HG02588 (cell line): Measurements from ENCODE around the gene ACSM6.
"Not testable (repeated sequence)": the region's sequence is repeated elsewhere in the genome, so short reads cannot be mapped to it uniquely, and the experiment has no call there.

Experiments used
- ATAC-seq: cut with Tn5 transposase; IDR thresholded peaks from one replicate; pipeline ENCODE4 v1.9.1; 2021; ENCODE audit warnings: mild to moderate bottlenecking, moderate library complexity; ENCODE audit not compliant: unreplicated experiment

Gene ACSM6

GRCh38 chr10:95214793-95215192 lies 20.8 kb downstream of the ACSM6 start:
- peak; percentile 71 for ATAC-seq

GRCh38 chr10:95217476-95217875 lies 23.4 kb downstream of the ACSM6 start:
- ATAC-seq, result no peak

- ATAC-seq, result no peak
Measured at GRCh38 chr10:95220539-95220938, 26.5 kb downstream of the ACSM6 start.

GRCh38 chr10:95221124-95221523 lies 27.1 kb downstream of the ACSM6 start:
- ATAC-seq, result no peak

GRCh38 chr10:95225136-95225535 lies 31.1 kb downstream of the ACSM6 start:
- no peak for ATAC-seq

GRCh38 chr10:95228934-95229723 lies 35.1 kb downstream of the ACSM6 start:
- ATAC-seq, result not testable (repeated sequence)

GRCh38 chr10:95229724-95230627 lies 35.9 kb downstream of the ACSM6 start:
- no peak for ATAC-seq

- ATAC-seq, result peak; percentile 74
Measured at GRCh38 chr10:95230677-95231586, 36.9 kb downstream of the ACSM6 start.

- no peak for ATAC-seq
Measured at GRCh38 chr10:95233377-95234034, 39.5 kb downstream of the ACSM6 start.

- ATAC-seq, result no peak
Measured at GRCh38 chr10:95234951-95235350, 40.9 kb downstream of the ACSM6 start.

- ATAC-seq, result no peak
Measured at GRCh38 chr10:95235676-95236067, 41.6 kb downstream of the ACSM6 start.

- ATAC-seq, result peak; percentile 98
Measured at GRCh38 chr10:95236068-95236903, 42.2 kb downstream of the ACSM6 start.

- ATAC-seq, result no peak
Measured at GRCh38 chr10:95237376-95238170, 43.5 kb downstream of the ACSM6 start.

- not testable (repeated sequence) for ATAC-seq
Measured at GRCh38 chr10:95240096-95240495, 46.1 kb downstream of the ACSM6 start.

- ATAC-seq, result no peak
Measured at GRCh38 chr10:95240811-95241210, 46.8 kb downstream of the ACSM6 start.

- ATAC-seq, result no peak
Measured at GRCh38 chr10:95241533-95241932, 47.5 kb downstream of the ACSM6 start.

- ATAC-seq, result no peak
Measured at GRCh38 chr10:95242581-95243317, 48.7 kb downstream of the ACSM6 start.

- ATAC-seq, result no peak
Measured at GRCh38 chr10:95243318-95243617, 49.2 kb downstream of the ACSM6 start.
